CD4-positive, alpha-beta T cell treated with Interleukin-15 for 1 hour (primary cell): ENCODE results near the gene H2BK1.
A peak's percentile ranks its signal among the peaks of the same experiment; 100 is the strongest.

Experiments
- DNase-seq: peaks from one replicate; pipeline ENCODE4 v3.0.0-alpha.2; 2020

The H2BK1 gene

GRCh38 chr7:151198945-151199848, 11.1 kb downstream of the H2BK1 start:
- no peak for DNase-seq

- DNase-seq = no peak
Observed at GRCh38 chr7:151197932-151198331, 12.4 kb downstream of the H2BK1 start.

DNA sequence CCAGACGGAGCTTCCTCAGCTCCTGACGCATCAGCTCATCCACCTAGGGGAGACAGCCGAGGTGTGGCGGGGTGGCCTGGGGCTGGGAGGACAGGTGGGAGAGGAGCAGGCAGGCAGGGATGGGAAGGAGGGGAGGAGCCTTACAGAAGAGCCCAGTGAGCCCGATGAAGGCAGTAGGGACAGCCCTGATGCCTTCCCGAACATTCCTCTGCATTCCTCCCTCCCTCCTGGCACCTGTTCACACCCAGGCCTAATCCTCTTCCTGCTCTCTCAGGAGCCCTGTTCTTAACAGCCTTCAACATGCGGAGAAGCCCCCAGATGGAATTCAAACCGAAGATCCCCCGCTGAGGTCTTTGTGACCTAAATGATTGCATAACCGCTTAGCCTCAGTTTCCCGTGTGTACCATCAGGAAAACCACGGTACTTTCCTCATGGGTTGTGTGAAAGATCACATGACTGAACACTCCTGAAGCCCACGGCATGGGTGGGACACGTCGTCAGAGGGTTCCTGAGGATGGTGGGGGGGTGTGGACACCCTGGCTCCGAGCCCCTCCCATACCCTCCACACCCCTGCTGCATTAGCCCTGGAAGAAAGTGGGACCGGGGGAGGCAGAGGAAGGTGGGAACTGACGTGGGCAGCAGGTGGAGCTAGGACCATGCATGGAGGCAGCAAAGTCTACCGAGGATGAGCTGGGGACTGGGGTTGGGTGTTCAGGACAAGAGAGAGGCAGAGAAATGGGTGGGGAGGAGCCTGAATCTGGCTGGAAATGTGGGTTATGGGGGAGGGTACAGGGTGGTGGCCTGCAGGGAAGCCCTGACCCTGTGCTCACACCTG, 14.5 kb downstream of the H2BK1 start:
- DNase-seq = no peak

GRCh38 chr7:151194188-151194587, 16.1 kb downstream of the H2BK1 start:
- no peak for DNase-seq

DNA sequence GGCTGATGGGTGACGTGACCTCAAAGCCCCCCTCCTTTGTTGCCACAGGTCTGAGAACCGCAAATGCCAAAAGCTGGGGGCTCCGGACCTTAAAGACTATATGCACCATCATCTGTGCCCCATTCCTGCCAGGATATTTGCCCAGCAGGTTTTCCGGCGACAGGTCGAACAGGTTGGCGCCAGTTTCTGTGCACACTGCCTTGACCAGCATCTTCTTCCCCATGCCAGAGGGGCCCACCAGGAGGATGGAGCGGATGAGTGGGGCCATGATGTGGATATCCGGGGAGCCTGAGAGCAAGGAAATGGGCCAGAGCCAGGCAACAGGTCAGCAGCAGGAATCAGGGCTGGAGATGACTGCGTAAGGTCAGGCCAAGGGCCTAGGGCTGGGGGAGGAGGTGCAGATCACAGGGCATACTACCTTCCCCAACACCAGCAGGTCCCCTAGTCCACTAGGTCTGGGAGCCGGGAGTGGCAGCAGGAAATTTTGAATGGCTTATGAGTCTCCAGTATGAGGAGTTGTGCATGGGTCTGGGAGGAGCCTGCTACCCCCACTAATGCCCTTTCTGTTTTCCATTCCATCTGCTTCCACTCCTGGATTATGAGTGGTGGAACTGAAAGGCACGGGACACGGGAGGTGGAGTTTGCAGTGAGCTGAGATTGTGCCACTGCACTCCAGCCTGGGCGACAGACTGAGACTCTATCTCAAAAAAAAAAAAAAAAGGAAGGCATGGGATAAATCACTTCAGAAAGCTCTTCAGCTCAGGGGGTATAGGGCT, 16.9 kb downstream of the H2BK1 start:
- no peak for DNase-seq

DNA sequence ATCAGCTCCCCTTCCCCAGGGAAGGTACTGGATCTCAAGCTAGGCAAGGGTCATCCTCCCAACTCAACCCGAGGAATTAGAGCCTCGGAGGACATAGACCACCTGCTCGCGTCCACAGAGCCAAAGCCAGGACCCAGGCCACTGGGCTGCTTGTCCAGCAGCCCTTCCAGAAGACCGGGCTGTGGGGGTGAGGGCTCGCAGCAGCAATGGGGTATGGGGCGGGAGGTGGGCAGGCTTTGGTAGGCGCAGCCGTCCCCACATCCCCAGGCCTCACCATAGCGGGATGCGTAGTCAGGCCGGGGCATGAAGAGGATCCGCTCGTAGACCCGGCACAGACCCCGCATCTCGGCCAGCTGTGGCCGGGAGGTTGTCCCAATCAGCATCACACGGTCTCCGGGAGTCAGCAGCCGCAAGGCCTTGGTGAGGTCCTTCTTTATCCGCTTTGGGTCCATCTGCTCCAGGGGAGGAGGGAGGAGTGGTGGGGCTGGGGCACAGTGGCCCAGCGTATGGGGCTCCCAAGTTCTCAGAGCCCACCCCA, 18.2 kb downstream of the H2BK1 start:
- DNase-seq = no peak

DNA sequence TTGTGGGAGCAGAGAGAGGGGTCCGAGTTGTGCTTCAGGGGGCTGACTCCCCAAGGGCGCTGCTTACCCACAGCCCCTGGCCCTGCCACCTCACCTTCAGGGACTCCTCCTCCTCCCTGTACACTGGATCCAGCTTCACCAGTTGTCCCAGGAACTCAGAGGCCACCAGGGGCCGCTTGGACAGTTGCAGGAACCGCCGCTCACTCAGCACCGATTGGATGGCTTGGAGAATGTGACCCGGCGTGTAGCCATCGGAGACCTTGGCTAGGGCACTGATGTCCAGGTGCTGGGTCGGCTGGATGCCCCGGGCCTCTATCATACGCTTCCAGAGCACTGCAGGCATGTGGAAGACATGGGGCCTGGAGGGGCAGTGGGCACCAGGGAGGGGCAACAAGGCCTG, 18.7 kb downstream of the H2BK1 start:
- DNase-seq = no peak

DNA sequence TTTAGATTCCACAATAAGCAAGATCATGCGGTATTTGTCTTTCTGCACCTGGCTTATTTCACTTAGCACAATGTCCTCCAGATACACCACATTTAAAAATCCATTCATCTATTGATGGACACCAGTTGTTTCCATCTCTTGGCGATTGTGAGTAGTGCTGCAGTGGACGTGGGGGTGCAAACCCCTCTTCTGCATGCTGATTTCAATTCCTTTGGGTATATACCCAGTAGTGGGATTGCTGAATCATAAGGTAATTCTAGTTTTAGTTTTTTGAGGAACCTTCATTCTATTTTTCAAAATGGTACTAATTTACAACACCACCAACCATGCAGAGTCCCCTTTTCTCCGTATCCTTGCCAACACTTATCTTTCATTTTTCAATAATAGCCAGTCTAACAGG, 21.2 kb downstream of the H2BK1 start:
- no peak for DNase-seq

GRCh38 chr7:151188252-151188542, 22.1 kb downstream of the H2BK1 start:
- no peak for DNase-seq

DNA sequence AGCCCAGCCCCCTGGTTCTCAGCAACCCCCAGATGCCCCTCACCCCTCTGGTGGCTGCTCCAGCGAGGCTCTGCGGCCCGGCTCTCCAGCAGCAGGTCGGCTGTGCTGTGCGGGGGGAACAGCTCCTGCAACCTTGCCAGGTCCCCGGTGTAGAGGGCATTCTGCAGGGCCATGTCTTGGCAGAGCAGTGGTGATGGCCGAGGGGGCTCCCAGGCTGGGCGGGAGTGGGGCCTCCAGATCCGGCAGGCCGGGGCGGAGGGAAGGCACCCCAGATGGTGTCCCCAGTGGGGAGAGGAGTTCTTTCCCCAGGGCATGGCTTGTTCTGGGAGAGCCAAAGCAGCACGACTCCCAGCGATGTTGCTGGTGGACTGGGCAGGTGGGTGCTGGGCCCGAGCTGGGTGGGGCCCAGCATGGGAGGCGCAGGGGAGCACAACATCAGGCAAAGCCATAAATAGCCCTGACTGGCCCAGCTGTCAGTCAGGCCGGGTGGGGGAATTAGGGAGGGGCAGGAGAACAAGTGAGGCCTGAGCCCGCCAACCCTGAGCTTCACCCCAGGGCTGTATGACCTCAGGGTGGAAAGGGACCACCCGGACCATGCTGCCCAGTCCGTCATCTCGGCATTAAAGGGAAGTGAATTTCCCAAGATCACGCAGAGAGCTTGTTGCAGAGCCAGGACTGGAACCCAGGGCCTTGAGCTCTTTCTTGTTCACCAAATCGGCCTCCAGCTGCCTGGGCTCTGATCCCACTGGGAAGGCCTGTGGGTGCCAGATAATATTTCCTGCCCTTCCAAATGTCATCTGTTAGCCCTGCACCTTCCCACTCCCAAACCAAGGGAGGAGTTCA, 22.7 kb downstream of the H2BK1 start:
- no peak for DNase-seq

DNA sequence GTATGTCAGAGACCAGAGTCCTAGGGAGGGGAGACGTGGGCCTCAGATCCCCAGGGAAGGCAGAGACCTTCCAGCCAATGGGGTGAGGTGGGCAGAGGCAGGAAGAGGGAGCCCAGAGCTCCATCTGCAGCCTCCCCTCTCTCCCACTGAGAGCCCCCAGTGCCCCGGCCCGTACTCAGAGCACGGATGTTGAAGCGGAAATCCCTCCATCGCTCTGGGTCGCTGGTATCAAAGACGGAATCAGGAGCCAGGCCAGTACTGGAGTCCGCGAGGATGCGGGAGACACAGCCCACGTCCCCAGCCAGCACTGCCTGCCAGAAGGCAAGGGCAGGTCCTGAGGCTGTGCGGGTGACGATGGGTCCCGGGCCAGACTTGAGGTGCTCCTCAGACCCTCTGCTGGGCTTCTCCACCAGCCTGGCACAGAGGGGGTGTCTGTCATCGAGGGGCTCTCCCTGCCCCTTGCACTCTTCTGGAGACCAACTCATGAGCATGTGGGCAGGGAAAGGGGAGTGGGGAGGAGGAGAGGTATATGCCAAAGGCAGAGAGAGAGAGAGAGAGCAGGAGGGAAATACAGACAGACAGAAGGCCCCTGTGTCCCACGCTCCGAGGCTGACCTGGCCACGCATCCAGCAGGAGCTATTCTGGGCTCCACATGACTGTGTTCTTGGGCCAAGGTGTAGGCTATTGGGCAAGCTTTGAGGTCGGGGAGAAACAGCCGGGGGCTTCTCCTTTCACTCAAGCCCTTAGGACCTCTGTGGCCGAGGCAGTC, 23.5 kb downstream of the H2BK1 start, which contains the start of gene ASB10:
Gene ASB10, minus strand, starts transcription at position 611 of the 769 bp plus-strand sequence. Its CDS starts 120 bp downstream, at position 491.
- DNase-seq = no peak

DNA sequence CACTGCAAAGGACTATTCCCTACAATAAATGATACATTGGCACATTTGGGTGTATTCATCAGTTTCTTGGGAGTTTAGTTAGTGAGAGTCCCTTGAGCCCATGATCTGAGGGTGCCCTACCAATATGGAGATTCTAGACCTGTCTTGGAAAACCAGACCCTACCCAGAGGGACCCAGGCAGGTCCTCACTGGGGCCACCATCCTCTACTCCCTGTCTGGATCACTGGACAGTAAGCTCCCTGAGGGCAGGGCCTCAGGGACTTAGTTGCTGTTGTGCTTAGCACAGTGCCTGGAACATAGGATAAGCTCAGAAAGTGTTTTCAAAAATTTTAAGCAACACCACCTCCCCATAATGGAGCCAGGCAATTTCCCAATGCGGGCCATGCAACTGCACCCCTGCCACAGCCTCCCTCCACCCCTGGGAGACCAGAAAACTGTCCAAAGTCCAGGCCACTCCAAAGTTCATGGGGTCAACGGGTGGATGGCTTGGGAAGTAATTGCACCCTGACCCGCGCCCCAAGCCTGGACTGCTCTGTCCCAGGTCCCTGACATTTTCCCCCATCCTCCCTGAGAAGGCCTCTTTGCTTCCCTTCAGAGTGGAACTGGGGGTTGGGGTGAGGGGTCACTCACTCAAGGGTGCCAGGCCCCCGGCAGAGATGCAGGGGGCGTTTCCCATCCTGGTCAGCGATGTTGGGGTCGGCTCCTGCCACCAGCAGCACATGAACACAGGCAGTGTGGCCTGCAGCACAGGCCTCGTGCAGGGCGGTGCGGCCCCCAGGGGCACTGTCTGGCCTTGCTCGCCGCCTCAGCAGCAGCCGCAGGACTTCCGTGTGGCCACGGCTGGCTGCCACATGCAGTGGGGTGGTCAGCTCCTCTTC, 24.3 kb downstream of the H2BK1 start:
- DNase-seq = peak; percentile 7

- DNase-seq = no peak
Observed at GRCh38 chr7:151181011-151181431, 29.3 kb downstream of the H2BK1 start.

DNA sequence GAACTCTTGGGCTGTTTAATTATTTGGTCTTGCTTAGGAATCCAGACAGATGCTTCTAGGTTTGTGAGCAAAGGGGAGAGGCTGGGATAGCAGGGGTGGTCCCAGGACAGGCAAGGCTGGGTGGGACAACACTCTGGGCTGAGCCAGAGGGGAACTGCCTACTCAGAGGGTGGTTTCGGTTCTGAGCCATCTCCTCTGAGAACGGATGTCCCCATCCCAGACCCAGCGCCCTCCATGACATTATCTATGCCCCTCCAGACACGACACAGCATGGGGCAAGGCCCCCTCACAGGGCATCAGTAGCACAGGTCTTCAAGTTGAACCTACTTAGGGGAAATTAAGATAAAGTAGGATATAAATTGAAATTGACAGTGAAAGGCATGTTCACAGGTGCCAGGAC, 30.3 kb downstream of the H2BK1 start:
- no peak for DNase-seq

DNA sequence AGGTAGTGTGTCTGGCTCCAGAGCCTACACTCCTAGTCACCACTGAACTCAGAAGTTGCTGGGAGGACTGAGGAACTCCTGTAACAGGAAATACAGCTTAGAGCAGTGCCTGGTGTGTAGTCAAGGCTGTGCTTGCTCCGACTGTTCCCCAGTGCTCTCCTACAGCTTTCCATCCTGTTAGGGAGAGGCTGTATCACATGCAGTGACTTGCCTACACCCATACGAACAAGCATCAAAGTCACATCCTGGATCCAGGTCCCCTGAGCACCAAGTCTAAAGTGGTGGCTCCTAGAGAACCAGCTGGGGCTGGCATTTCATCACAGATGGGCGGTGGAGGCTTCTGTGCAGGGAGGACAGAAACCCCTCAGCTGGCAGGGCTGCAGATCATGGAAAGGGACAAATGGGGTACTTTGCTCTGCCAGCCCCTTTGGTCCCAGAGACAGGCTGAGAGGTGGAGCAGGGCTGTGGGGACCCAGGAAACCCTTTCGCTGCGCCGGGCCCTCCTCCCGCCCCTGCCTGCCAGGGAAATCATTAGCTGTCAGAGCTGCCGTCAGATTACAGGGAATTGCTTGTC, 30.9 kb downstream of the H2BK1 start:
- DNase-seq = no peak

DNA sequence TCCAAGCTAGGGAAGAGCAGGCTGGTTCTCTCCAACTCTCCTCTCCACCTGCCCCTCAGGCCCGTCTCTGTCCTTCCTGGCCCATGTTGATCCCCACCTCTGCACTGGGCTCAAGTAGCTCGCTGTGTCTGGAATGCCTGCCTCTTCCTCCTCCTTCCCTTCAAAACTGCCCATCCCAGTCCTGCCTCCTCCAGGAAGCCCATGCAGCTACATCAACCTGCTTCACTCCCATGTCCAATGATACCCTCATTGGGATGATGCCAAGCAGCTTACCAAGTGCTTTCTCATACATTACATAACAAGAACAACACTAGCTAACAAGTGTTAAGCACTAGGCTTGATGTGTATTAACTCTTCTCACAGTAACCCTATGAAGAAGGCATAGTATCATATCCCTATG, 31.5 kb downstream of the H2BK1 start:
- DNase-seq = no peak

DNA sequence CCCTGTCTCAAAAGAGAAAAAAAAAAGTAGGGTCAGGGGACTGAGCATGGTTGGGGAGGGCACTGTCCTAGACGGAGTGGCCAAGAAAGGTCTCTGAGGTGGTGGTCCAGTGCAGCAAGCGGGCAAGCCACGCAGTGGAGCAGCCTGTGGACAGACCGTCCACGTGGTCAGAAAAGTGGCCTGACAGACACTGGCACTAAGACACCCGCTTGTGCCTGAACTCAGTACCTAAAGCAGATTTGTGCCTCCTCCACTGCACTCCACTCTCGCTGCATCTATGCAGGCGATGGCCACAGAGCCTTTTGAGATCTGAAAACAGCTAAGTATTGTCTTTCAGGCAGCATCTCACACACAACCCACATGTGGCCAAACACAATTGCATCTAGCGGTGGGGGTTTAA, 32.1 kb downstream of the H2BK1 start:
- DNase-seq = no peak

DNA sequence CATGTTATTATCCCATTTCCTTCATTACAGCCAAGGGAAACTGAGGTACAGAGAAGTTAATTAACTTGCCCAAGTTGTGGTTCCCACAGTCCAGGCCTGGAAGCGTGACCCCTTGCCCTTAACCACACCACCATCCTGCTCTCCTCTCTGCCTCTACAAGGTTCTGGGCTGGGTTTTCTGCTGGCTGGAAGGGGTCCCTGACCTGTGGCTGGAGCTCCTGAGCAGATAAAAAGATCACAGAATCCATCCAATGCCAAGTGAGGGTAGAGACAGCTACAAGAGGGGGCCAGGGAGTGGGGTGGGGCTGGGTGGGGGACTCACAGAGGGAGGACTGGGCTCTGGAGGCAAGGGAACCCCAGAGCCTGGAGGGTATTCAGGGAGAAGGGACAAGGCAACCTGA, 33.0 kb downstream of the H2BK1 start:
- DNase-seq = no peak

DNA sequence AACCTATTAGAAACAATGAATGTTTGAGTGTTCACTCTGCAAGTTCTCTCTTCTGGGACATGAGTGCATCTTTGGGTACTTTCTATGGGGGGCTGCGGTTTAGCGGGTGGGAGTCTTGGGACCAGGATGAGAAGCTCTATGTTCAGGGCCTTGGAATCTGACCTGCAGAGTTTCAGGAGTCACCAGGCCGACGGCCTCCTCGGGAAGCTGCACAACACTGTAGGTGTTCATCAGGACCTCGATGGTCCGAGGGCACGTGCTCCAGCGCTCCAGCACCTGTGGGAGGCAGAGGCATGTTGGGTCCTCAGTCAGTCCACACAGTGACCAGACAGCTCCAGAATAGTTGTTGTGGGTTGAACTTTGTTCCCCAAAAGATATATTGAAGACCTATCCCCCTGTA, 33.9 kb downstream of the H2BK1 start:
- DNase-seq = no peak

- DNase-seq = no peak
Observed at GRCh38 chr7:151175793-151176311, 34.4 kb downstream of the H2BK1 start.
